ENCODE results near the gene NID1. TPM values are rescaled to one million over a fixed set of nuclear protein-coding genes. Genes with fewer than 3 reads are reported as not detected.

The NID1 gene
- total and polyA plus RNA-seq, 2 donors = 4.6 to 10.9 TPM

- Histone ChIP-seq H3K27me3 (ENCODE audit: control insufficient read depth in 2 of 2, insufficient read depth in 1 of 2, low read length in 1 of 2) (no peaks in the 10 kb centered on the region), H3K9me3 (ENCODE audit: control insufficient read depth in 2 of 2, insufficient read depth in 1 of 2, low read length in 1 of 2) (no peaks in the 10 kb centered on the region), H3K27ac (ENCODE audit: low read depth in 1 of 2, low read length in 1 of 2) (no peak overlapping the region), H3K36me3 (ENCODE audit: control insufficient read depth in 2 of 2, insufficient read depth in 2 of 2, low read length in 1 of 2) (no peaks in the 10 kb centered on the region), H3K4me1 (ENCODE audit: control insufficient read depth in 2 of 2, insufficient read depth in 2 of 2, low read length in 2 of 2) (no peaks in the 10 kb centered on the region), H3K4me3 (ENCODE audit: low read length in 2 of 2) (no peak overlapping the region)
- 97% methylated on average over 5 of the region's 5 CpGs for WGBS
- no peak for DNase-seq (ENCODE audit: low read depth in 6 of 9, low spot score in 9 of 9)
Observed at GRCh38 chr1:236045771-236046170, 19.1 kb downstream of the NID1 start.

GRCh38 chr1:236044341-236044740 lies 20.5 kb downstream of the NID1 start:
- Histone ChIP-seq H3K9me3 (ENCODE audit: control insufficient read depth in 2 of 2, insufficient read depth in 1 of 2, low read length in 1 of 2) (no peaks in the 10 kb centered on the region), H3K36me3 (ENCODE audit: control insufficient read depth in 2 of 2, insufficient read depth in 2 of 2, low read length in 1 of 2) (no peaks in the 10 kb centered on the region), H3K4me1 (ENCODE audit: control insufficient read depth in 2 of 2, insufficient read depth in 2 of 2, low read length in 2 of 2) (no peaks in the 10 kb centered on the region), H3K27ac (ENCODE audit: low read depth in 1 of 2, low read length in 1 of 2) (no peak overlapping the region), H3K4me3 (ENCODE audit: low read length in 2 of 2) (no peak overlapping the region), H3K27me3 (ENCODE audit: control insufficient read depth in 2 of 2, insufficient read depth in 1 of 2, low read length in 1 of 2) (no peaks in the 10 kb centered on the region)
- 94% methylated on average over 3 of the region's 3 CpGs for WGBS
- DNase-seq (ENCODE audit: low read depth in 6 of 9, low spot score in 9 of 9) = no peak

DNA sequence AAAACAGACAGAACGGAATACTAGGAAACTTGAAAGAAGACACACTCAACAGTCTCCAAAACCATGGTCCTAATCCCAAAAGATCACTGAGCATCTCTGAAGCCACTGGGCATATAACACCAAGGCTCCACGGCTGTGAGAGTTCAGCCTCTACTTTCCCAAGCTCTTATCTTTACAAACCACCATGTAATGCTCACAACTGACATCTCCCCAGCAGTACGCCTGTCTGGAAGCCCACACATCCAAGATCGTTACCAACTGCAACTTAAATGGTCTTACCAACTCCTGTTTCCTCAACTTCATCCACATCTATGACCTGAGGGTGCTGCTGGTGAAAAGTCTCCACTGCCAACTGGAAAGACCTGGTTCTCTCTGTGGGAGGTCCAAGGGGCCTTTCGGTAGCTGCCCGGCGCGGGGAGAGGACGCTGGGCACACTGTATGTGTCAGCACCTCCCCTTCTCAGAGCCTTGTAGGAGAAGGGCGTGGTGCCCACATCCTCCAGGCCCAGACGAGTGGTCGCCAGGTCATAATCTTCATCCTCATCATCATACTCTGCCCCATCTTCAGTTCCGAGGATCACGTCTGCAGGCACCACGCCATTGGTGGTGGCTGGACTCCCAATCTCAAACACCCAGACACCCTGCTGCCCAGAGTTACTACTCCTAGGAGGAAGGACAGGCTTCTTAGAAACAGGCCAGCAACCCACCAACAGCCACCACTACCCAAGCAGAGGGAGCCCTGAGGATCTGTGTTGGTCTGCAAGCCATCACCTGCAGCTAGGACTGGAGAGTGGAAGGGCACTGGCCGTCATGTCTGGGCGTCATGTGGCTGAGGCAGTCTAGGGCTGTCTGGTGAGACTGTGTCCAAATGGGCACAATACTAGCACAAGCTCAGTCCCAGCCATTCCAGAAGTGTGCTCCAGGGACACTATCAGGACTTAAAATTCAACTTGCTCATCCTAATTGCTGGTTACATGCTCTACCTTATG lies 23.0 kb downstream of the NID1 start:
- no peak for DNase-seq (ENCODE audit: low read depth in 6 of 9, low spot score in 9 of 9)
- 94% methylated on average over 17 of the region's 17 CpGs for WGBS
- Histone ChIP-seq H3K4me1 (ENCODE audit: control insufficient read depth in 2 of 2, insufficient read depth in 2 of 2, low read length in 2 of 2) (no peaks in the 10 kb centered on the region), H3K27ac (ENCODE audit: low read depth in 1 of 2, low read length in 1 of 2) (no peak overlapping the region), H3K9me3 (ENCODE audit: control insufficient read depth in 2 of 2, insufficient read depth in 1 of 2, low read length in 1 of 2) (no peaks in the 10 kb centered on the region), H3K36me3 (ENCODE audit: control insufficient read depth in 2 of 2, insufficient read depth in 2 of 2, low read length in 1 of 2) (no peaks in the 10 kb centered on the region), H3K4me3 (ENCODE audit: low read length in 2 of 2) (no peak overlapping the region), H3K27me3 (ENCODE audit: control insufficient read depth in 2 of 2, insufficient read depth in 1 of 2, low read length in 1 of 2) (no peaks in the 10 kb centered on the region)

GRCh38 chr1:236039740-236040685 lies 24.9 kb downstream of the NID1 start:
- H3K9me3 ChIP-seq (ENCODE audit: control insufficient read depth in 2 of 2, insufficient read depth in 1 of 2, low read length in 1 of 2) = no peaks in the 10 kb centered on the region
- no peaks in the 10 kb centered on the region for H3K4me1 ChIP-seq (ENCODE audit: control insufficient read depth in 2 of 2, insufficient read depth in 2 of 2, low read length in 2 of 2)
- H3K4me3 ChIP-seq (ENCODE audit: low read length in 2 of 2) = no peak overlapping the region
- 91% methylated on average over 13 of the region's 13 CpGs for WGBS
- H3K27ac ChIP-seq (ENCODE audit: low read depth in 1 of 2, low read length in 1 of 2) = no peak overlapping the region
- no peak for DNase-seq (ENCODE audit: low read depth in 6 of 9, low spot score in 9 of 9)
- H3K36me3 ChIP-seq (ENCODE audit: control insufficient read depth in 2 of 2, insufficient read depth in 2 of 2, low read length in 1 of 2) = no peaks in the 10 kb centered on the region
- H3K27me3 ChIP-seq (ENCODE audit: control insufficient read depth in 2 of 2, insufficient read depth in 1 of 2, low read length in 1 of 2) = no peaks in the 10 kb centered on the region

DNA sequence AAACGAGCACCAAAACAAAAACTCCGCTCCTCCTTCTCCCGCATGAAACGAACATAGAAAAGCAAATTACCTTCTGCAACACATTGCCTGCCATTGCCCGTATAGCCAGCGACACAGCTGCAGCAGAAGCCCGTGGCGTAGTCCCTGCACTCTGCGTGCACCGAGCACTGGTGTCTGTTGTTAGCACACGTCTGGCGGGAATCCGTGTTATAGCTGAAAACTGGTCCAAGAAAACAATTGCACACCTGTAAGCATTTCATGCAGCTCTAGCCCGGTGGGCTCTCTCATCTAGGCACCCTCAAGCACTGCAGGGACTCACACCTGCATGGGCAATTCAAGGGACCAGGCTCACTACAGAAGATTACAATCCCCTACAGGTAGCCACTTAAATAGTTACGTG lies 26.9 kb downstream of the NID1 start:
- Histone ChIP-seq H3K36me3 (ENCODE audit: control insufficient read depth in 2 of 2, insufficient read depth in 2 of 2, low read length in 1 of 2) (no peaks in the 10 kb centered on the region), H3K4me1 (ENCODE audit: control insufficient read depth in 2 of 2, insufficient read depth in 2 of 2, low read length in 2 of 2) (no peaks in the 10 kb centered on the region), H3K27me3 (ENCODE audit: control insufficient read depth in 2 of 2, insufficient read depth in 1 of 2, low read length in 1 of 2) (no peaks in the 10 kb centered on the region), H3K4me3 (ENCODE audit: low read length in 2 of 2) (no peak overlapping the region), H3K9me3 (ENCODE audit: control insufficient read depth in 2 of 2, insufficient read depth in 1 of 2, low read length in 1 of 2) (no peaks in the 10 kb centered on the region), H3K27ac (ENCODE audit: low read depth in 1 of 2, low read length in 1 of 2) (no peak overlapping the region)
- DNase-seq (ENCODE audit: low read depth in 6 of 9, low spot score in 9 of 9) = no peak
- WGBS = 98% methylated on average over 15 of the region's 15 CpGs

GRCh38 chr1:236035681-236036101 lies 29.2 kb downstream of the NID1 start:
- DNase-seq (ENCODE audit: low read depth in 6 of 9, low spot score in 9 of 9) = no peak
- no peaks in the 10 kb centered on the region for H3K9me3 ChIP-seq (ENCODE audit: control insufficient read depth in 2 of 2, insufficient read depth in 1 of 2, low read length in 1 of 2)
- 89% methylated on average over 8 of the region's 8 CpGs for WGBS
- H3K4me3 ChIP-seq (ENCODE audit: low read length in 2 of 2) = no peak overlapping the region
- no peaks in the 10 kb centered on the region for H3K4me1 ChIP-seq (ENCODE audit: control insufficient read depth in 2 of 2, insufficient read depth in 2 of 2, low read length in 2 of 2)
- no peak overlapping the region for H3K27ac ChIP-seq (ENCODE audit: low read depth in 1 of 2, low read length in 1 of 2)
- H3K36me3 ChIP-seq (ENCODE audit: control insufficient read depth in 2 of 2, insufficient read depth in 2 of 2, low read length in 1 of 2) = no peaks in the 10 kb centered on the region
- no peaks in the 10 kb centered on the region for H3K27me3 ChIP-seq (ENCODE audit: control insufficient read depth in 2 of 2, insufficient read depth in 1 of 2, low read length in 1 of 2)

- no peak overlapping the region for H3K4me3 ChIP-seq (ENCODE audit: low read length in 2 of 2)
- no peak overlapping the region for H3K27ac ChIP-seq (ENCODE audit: low read depth in 1 of 2, low read length in 1 of 2)
- WGBS = 95% methylated on average over 4 of the region's 4 CpGs
- no peaks in the 10 kb centered on the region for H3K4me1 ChIP-seq (ENCODE audit: control insufficient read depth in 2 of 2, insufficient read depth in 2 of 2, low read length in 2 of 2)
- no peaks in the 10 kb centered on the region for H3K36me3 ChIP-seq (ENCODE audit: control insufficient read depth in 2 of 2, insufficient read depth in 2 of 2, low read length in 1 of 2)
- H3K9me3 ChIP-seq (ENCODE audit: control insufficient read depth in 2 of 2, insufficient read depth in 1 of 2, low read length in 1 of 2) = no peaks in the 10 kb centered on the region
- H3K27me3 ChIP-seq (ENCODE audit: control insufficient read depth in 2 of 2, insufficient read depth in 1 of 2, low read length in 1 of 2) = no peaks in the 10 kb centered on the region
- no peak for DNase-seq (ENCODE audit: low read depth in 6 of 9, low spot score in 9 of 9)
Observed at GRCh38 chr1:236033336-236033735, 31.6 kb downstream of the NID1 start.

DNA sequence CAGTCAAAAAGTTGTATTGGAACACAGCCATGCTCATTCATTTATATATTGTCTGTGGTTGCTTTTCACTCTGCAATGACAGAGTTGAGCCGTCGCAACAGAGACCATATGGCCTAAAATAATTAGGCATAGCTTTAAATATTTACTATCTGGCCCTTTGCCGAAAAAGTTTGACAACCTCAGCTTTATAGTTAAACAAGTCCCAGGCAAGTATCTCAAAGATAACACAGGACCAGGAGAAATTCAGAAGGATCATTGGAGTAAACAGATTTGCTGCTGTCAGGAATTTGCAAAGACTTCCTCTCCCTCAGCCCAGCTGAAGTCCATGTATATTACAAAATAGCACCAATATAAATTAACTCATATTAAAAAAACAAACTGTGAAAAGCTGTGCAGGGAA lies 34.4 kb downstream of the NID1 start:
- no peak for DNase-seq (ENCODE audit: low read depth in 6 of 9, low spot score in 9 of 9)
- Histone ChIP-seq H3K27me3 (ENCODE audit: control insufficient read depth in 2 of 2, insufficient read depth in 1 of 2, low read length in 1 of 2) (no peaks in the 10 kb centered on the region), H3K4me3 (ENCODE audit: low read length in 2 of 2) (no peak overlapping the region), H3K27ac (ENCODE audit: low read depth in 1 of 2, low read length in 1 of 2) (no peak overlapping the region), H3K4me1 (ENCODE audit: control insufficient read depth in 2 of 2, insufficient read depth in 2 of 2, low read length in 2 of 2) (peaks cover 0 to 7% of the 10 kb centered on the region in 2 donors), H3K9me3 (ENCODE audit: control insufficient read depth in 2 of 2, insufficient read depth in 1 of 2, low read length in 1 of 2) (no peaks in the 10 kb centered on the region), H3K36me3 (ENCODE audit: control insufficient read depth in 2 of 2, insufficient read depth in 2 of 2, low read length in 1 of 2) (no peaks in the 10 kb centered on the region)
- WGBS = 95% methylated on average over 3 of the region's 3 CpGs
